Stimulated activated CD4-positive, alpha-beta T cell treated with anti-CD3 and anti-CD28 coated beads, Interleukin-2, amount 100 ng/mL, for 4 hours (primary cell): ENCODE measurements around the gene ZDHHC17.

ENCODE experiments used
- DNase-seq: peaks from one replicate; pipeline ENCODE4 v3.0.0-alpha.2; 2020; ENCODE audit warnings: low read depth

The ZDHHC17 gene

GRCh38 chr12:76830436-76830835 lies 66.5 kb downstream of the ZDHHC17 start:
- DNase-seq: no peak

DNA sequence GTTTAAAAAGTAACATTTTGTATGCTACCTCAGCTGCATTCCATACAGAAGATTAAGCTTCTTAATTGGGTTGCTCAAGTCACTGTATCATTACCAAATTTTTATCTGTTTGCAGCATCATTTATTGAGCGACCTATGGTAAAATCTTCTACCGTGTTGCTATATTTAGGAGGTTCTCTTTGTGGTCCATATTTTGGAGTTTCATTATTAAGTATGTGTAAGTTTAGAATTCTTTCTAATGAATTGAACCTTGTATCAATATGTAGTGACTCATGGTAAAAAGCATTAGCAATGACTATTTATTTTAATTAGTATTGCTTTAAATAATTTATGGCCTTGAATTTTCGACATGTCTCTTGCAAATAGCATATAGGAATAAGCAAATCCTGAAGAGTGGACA lies 72.7 kb downstream of the ZDHHC17 start:
- DNase-seq: no peak

DNA sequence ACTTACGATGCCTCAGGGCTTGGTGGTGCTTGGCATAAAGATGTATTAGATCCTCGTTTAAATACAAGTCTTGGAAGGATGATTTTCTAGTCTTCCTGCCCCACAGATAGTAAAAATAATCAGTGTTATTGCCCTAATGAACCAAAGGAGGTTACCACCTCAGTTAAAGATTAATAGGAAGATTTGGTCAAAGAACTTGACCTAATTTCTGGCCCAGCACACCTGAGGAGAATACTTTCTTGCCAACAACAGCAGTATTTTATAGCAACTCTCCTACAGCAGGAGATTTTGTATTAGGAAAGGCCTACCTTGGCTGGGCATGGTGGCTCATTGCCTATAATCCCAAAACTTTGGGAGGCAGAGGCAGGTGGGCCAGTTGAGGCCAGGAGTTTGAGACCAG lies 83.3 kb downstream of the ZDHHC17 start:
- DNase-seq: no peak

GRCh38 chr12:76848132-76848531 lies 84.2 kb downstream of the ZDHHC17 start:
- no peak for DNase-seq

GRCh38 chr12:76852106-76852505 lies 88.2 kb downstream of the ZDHHC17 start:
- DNase-seq: no peak

- DNase-seq: no peak
Observed at GRCh38 chr12:76855271-76855670, 91.4 kb downstream of the ZDHHC17 start.

DNA sequence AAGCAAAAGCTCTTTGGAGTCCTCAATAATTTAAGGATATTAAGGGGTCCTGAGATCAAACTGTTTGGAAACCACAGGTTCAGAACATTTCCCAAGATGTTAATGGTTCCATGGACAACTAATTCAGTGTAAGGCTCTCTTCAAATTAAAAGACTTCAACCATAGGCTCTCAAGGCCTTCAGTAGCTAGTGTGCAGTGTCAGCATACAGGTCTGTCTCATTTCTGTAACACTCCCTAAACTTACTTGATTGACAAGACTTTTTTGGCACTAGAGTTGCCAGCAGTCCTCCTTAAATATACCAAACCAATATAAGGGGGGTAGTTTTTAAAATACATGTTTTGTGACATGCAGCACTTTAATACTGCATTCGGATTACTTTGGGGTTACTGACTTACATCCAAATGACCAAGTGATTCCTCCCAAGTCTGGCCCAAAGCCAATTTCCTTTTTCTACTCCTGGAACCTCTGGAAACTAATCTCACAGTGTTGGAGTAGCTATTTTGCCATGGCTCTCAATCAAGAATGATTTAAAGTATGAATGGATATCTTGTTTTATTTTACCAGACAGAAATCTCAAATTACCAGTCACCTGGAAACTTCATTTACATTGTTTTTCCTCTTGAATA lies 92.2 kb downstream of the ZDHHC17 start:
- DNase-seq: no peak

DNA sequence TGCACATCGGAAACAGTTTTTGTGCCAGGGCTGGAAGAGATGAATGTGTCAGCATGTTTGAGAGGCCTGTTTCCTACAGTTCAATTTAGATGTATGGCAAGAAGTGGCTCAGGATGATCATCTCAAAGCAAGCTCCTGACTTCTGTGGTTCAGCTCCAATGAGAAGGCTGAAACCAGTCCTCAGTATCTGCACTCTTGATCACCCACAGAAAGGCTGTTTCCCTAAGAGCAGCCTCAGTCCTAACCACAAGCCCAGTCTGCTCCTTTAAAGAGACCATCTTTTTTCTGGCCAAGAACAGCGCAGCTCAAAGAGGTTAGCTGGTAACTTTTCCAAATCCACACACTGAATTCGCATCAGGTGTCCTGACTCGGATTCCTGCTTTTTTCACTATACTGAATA lies 95.7 kb downstream of the ZDHHC17 start:
- no peak for DNase-seq

GRCh38 chr12:76860256-76860655 lies 96.3 kb downstream of the ZDHHC17 start:
- DNase-seq: no peak

DNA sequence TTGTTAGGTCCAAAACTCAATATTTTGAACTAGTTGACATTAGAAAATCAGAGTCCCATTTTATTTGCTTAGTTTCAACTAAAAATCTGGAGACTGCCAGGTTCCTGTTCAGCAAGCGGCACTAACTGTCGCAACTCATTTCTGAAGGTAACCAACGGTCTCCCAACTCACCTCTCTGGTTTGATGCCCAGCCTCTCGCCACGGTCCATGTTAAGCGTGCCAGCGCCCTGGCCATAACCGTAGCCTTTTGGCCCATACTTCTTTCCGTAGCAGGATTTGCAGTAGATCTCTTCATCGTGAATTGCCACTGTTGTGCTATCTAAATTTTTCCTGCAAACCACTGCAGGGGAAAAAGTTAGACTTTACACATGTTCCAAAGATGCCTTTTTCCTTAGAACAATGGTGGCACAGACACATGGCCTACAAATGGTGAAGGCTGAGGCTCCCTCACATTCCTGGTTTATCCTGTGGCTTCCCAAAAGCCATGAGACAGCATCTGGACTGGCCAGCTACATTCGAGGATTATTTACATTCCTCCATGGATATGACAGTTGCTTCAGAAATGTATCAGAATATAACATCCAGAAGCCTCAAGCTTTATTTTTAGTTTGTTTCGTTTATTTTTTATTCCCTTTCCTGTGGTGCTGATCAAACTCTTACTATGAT lies 99.2 kb downstream of the ZDHHC17 start:
- no peak for DNase-seq

GRCh38 chr12:76863837-76864236 lies 99.9 kb downstream of the ZDHHC17 start:
- no peak for DNase-seq

DNA sequence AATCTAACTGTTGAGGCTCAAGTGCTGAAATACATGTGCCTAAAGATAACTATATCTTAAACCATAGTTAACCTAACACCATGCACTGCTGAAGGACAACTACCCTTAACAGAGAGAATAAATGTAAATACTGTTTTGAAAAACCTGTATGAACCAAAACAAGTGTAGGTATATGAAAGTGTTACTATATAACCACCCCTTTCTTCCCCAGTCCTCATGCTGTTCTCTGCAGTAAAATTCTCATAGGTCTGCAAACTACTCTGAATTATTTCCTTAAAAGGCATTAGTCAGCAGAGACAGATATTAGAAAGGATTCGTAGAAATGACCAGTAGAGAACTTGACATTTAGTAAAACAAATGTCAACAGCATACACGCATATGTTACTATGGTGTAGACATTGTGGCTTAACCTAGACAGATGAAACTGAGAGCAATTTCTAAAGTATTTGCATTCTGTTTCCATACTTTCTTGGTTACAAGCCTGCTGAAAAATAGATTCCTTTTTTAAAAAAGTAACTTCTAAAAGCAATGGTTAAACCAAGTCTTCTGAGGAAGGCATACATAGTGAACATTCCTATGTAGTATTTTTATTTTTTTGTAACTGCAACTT lies 101.0 kb downstream of the ZDHHC17 start:
- no peak for DNase-seq

- DNase-seq: no peak
Observed at GRCh38 chr12:76866151-76866567, 102.2 kb downstream of the ZDHHC17 start.

GRCh38 chr12:76866726-76867125 lies 102.8 kb downstream of the ZDHHC17 start:
- DNase-seq: no peak

DNA sequence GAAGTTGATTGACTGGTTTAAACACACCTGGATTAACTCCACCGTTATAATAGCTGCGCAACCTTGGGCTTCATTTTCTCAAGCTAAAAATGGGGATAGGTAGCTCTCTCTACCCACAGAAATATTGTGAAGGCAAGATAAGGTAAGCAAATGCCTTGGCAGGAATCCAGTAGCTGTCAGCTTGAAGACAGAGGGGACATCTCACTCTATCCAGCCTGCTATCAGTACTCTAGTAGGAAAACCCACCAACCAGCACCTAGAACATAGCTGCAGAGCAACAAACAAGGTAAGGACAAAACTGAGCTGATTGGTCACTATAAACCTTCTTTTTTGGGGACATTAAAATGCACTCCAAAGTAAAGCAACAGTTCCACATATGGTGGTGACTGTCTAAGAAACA lies 107.2 kb downstream of the ZDHHC17 start:
- DNase-seq: no peak

DNA sequence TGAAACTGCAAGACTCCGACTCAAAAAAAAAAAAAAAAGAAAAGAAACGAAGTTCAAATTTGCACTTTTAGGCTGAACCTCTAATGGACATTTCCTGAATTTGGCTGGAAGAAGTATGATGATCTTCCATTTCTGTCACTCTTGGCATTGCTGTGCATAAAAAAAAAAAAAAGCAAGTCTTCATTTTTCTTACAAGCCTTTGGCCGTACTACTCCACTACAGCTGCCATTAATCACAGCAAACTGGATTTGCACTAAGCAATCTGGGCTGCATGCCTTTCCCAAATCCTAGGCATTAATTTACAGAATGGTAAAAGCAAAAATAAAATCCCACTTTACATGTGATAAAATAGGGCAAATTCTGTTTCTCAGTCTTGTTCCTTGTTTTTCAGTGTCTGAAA lies 107.8 kb downstream of the ZDHHC17 start:
- no peak for DNase-seq

DNA sequence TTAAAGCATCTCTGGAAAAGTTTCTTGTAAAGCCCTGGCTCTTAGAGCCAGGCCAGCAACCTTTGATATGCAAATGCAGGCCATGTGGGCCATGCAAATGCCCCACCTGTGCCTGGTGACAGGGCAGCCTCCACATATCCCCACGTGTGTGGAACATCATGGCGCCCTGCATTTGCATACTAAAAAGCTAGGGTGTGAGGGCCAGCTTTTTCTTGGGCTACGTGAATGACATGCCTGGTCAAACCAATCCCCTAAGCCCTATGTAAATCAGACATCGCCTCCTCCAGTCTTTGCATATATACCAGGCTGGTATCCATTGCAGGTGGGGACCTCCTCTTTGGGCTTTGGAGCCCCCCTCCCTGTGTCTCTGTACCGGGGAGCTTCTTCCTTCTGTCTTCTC lies 108.5 kb downstream of the ZDHHC17 start:
- DNase-seq: no peak

- DNase-seq: no peak
Observed at GRCh38 chr12:76874027-76874426, 110.1 kb downstream of the ZDHHC17 start.

GRCh38 chr12:76874491-76875190 lies 110.7 kb downstream of the ZDHHC17 start:
- no peak for DNase-seq

GRCh38 chr12:76876696-76877229 lies 112.8 kb downstream of the ZDHHC17 start:
- no peak for DNase-seq

GRCh38 chr12:76878099-76878898 lies 114.4 kb downstream of the ZDHHC17 start:
- DNase-seq: no peak
